HG03432 (cell line): ENCODE measurements around the gene CES1.
"Not testable (repeated sequence)": the region's sequence is repeated elsewhere in the genome, so short reads cannot be mapped to it uniquely, and the experiment has no call there.

Experiments used
- ATAC-seq: cut with Tn5 transposase; IDR thresholded peaks from one replicate; pipeline ENCODE4 v1.9.1; 2021; ENCODE audit warnings: mild to moderate bottlenecking, moderate library complexity; ENCODE audit not compliant: unreplicated experiment

The CES1 gene

GRCh38 chr16:55792934-55793374 is 39.9 kb downstream of the CES1 start:
- not testable (repeated sequence) for ATAC-seq

DNA sequence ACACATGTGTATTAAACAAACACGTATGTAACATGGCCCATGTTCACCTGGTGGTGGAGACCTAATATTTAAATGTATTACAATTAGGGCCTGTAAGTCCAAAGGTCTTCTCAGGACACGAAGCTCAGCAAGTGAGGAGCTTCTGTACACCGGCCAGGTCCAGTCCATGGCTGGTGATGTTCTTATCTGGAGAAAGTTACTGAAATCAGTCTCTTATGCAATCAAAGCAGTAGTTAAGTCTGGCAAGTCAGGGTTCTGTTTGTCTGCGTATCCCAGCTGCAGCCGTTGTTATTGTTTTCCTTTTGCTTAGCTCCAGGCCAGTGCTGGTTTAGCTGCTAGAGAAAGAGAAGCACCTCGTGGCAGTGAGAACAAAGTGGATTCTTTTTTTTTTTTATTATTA is 41.4 kb downstream of the CES1 start:
- ATAC-seq = not testable (repeated sequence)

- ATAC-seq = not testable (repeated sequence)
Measured at GRCh38 chr16:55790240-55790639, 42.7 kb downstream of the CES1 start.

GRCh38 chr16:55782793-55783091 is 50.2 kb downstream of the CES1 start:
- not testable (repeated sequence) for ATAC-seq

DNA sequence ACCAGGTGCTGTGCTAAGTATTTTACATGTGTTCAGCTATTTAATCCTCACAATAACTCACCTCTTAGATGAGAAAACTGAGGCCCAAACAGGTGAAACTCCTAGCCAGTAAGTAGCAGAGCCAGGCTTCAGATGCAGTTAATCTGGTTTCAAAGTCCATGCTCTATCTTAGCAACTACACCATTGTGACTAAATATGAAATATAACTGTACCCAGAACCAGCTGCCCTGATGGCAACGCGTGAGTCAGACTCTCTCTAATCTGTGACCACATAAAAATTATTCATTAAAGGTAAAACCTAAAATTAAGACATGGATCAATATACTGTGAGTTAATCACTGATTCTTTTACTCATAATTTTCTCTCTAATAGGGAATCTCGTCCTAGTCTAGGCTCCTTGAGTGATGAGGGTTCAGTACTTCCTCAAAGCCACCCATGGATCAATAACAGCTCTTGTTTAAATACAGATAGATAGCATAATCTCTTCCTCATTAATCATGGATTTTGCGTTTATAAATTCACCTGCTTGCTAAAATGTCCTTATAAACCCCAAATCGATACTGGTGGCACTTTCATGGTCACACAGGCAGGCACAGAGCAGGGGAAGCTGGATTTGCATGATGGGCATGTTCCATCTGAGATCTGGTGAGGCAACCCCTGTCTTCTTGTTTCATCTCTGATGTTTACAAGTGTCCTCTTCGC is 50.7 kb downstream of the CES1 start:
- ATAC-seq = not testable (repeated sequence)

DNA sequence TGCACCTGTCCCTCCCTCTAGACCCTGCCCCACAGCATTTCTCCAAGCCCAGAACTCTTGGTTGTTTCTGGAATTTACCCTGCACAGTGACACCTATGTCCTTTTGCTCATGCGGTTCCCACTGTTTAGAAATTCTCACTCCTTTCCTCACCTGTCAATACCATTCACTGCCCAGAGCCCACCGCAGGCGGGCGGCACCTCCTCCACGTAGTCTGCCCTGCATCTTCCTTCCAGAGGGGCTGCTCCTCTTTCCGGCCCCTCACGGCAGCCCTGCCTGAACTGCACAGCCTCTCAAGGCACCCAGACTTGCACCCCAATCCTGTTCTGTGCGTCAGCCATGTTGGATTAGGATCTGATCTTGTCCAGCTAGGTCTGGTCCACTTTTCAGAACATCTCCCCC is 51.4 kb downstream of the CES1 start:
- ATAC-seq = not testable (repeated sequence)

- ATAC-seq = not testable (repeated sequence)
Measured at GRCh38 chr16:55780095-55780407, 52.8 kb downstream of the CES1 start.

- ATAC-seq = no peak
Measured at GRCh38 chr16:55779402-55780094, 53.3 kb downstream of the CES1 start.

- no peak for ATAC-seq
Measured at GRCh38 chr16:55778757-55779156, 54.1 kb downstream of the CES1 start.

DNA sequence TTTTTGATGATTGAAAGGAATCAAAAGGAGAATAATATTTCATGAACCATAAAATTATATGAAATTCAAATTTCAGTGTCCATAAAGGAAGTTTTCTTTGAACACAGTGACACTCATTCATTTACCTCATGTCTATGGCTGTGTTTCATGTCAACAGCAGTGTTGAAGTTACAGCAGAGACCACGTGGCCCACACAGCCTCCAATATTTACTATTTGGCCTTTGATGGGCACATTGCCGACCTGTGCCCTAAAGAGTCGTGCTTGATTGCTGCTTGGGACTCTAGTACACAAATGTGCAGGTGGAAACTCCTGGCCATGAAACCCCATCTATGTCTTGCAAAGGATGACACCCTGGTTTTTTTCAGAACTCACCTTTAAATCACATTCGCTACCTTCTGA is 57.0 kb downstream of the CES1 start:
- ATAC-seq = no peak

DNA sequence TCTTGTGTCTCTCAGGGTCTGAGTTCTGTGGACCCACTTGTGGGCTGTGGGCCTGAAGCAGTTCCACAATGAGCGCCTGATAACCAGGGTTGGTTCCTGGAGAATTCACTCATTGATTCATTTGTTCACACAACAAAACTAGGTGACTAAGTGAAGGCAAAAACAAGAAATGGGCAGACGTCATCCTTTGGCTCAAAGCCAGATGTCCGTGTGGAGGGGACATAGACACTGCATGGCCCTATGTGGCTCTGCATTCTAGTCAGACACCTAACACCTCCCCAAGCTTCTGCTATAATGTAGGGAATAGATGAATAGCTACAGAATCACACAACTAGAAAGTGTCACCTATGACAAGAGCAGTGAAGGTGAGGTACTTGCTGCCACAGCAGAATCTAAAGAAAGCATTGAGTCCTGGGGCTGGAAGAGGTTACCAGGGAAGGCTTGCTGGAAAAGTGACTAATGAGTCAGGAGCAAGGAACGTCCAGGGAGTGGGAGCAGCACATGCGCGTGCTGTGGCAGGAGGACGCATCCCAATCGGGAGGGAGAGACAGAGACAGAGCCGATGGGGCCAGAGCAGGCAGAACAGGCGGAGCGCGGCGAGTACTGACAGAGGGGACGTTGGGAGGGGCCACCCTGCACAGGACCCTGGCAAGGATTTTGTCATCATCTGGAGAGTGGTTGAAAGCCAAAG is 58.9 kb downstream of the CES1 start:
- ATAC-seq = no peak

DNA sequence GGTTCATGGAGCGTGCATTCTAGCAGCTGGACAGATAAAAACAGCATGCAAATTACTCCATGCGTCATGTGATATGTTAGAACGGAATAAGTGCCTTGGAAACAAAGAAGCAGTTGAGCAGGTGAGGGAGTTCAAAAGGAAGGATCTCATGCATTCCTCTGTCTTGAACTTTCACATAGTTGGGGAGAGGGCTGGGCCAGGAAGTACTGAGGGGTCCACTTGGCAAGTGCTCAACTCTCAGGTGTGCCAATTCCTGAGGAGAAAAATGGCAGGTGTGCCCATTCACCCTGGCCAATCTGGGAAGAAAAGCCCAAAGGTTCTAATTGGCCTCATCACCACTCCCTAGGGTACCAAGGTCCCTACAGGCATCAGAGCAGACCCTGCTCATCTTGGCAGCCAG is 67.7 kb downstream of the CES1 start:
- ATAC-seq = no peak

DNA sequence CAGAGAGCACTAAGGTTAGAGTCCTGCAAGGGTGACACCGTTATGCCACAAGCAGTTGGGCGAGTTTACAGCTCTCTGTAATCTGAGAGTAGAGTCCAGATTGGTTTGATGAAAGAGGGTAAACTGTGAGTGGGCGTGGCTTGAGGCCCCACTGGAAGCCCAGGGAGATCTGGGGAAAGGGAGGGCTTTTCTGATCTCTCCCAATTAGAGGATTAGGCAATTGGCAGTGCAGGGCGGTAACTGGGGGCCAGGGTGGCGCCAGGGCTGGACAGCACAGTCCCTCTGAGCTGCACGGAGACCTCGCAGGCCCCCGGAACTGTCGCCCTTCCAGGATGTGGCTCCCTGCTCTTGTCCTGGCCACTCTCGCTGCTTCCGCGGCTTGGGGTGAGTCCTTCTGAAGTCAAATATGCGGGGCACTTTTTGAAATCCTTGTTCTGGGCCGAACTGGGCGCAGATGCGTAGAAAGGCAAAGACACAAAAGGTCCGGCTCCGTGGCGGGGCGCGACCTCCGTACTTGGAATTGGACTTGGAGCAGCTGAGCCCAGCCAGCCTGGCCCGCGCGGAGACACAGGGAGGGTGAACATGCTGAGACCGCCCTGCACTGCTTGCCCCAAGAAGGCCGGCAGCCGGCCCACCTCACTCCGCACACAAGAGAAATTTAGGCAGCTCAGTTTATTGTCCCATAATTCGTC is 72.4 kb downstream of the CES1 start:
- ATAC-seq = no peak

DNA sequence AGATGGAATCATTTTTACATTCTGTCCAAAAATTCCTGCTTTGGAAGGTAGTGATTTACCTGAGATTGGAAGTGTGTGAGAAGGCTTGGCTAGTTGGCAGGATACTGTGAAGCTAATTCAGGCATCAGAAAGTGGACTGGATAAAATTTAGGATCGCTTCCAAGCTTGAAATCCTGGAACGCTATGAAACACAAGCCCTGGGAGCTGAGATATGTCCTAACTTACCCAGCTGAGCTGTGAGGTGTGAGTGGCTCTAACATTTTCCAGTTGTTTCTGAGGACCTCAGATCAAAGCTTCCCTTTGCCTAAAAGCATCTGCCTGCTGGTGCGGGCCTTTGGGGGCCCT is 73.0 kb downstream of the CES1 start:
- ATAC-seq = not testable (repeated sequence)

DNA sequence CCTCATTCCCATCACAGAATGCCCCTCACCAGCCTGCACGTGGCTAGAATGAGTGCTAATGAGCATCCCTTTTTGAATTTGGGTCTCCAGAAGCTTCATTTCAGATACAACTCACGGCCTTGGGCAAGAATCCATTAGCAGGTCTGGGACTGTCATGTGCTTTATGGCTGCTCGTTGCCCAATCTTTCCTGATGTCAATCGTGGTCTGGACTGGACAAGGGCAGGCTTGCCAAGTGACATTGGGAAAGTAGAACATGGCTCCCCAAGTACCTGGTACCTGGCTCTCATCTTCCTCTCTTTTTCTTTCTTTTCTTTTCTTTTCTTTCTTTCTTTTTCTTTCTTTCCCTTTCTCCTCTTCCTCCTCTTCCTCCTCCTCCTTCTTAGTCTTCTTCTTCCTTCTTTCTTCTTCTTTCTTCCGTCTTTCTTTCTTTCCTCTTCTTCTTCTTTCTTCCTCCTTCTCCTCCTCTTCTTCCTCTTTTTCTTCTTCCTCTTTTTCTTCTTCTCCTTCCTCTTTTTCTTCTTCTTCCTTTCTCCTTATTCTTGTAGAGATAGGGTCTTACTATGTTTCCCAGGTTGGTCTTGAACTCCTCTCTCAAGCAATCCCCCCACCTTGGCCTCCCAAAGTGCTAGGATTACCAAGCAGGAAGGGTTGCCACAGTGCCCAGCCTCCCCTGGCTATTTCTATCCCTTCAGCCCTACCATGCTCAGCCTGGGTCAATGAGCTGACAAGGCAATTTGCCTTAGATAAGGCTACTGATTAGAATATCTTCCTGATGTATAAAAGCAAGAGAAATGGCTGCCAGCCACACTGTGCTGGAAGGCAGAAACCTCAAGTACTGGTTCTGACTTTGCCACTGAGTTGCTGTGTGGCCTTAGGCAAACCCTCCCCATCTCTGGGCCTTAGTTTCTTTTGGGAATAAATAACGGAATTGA is 75.0 kb downstream of the CES1 start:
- ATAC-seq = not testable (repeated sequence)

DNA sequence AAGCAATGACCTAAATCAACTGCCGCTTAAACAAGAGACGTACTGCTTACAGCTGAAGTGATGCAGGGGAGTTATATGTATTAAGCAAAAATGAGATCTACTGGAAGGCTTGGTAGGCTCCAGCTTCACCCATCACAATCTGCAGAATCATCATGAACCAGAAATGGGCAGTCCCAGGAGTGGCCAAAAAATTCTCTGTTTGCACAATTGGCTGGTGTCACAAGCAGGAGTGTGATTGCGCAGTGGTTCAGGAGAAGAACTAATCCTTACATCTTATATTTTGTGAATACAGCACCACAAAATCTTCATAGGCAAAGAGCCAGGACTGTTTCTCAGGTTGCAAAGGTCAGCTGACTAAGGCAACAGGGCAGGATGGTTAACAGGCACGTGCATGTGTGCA is 75.9 kb downstream of the CES1 start:
- no peak for ATAC-seq

- no peak for ATAC-seq
Measured at GRCh38 chr16:55754056-55754455, 78.8 kb downstream of the CES1 start.

DNA sequence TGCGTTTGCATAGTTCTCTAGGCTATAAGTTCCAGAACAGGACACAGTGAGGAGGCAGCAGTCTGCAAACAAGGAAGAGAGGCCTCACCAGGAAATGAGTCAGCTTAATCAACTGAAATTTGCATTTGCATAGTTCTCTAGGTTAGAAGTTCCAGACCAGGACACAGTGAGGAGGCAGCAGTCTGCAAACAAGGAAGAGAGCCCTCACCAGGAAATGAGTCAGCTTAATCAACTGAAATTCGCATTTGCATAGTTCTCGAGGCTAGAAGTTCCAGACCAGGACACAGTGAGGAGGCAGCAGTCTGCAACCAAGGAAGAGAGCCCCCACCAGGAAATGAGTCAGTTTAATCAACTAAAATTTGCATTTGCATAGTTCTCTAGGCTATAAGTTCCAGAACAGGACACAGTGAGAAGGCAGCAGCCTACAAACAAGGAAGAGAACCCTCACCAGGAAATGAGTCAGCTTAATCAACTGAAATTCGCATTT is 79.7 kb downstream of the CES1 start:
- not testable (repeated sequence) for ATAC-seq
